NOMO-1 (cell line): ENCODE results near the gene RENBP.
"Not testable (repeated sequence)": the region's sequence is repeated elsewhere in the genome, so short reads cannot be mapped to it uniquely, and the experiment has no call there.

Source experiments
- DNase-seq, 2 experiments: peaks; one replicate each; lab custom pipeline; 2025; ENCODE audit not compliant: unreplicated experiment in 2 of 2; lab: John Stamatoyannopoulos, UW

The RENBP gene

GRCh38 chrX:153944140-153944799 lies at the start of gene RENBP:
Gene RENBP, minus strand, starts transcription at chrX:153944643. Its CDS starts 33 bp downstream, at chrX:153944610.
- DNase-seq: peak in 1 of 2 experiments; percentile 13

GRCh38 chrX:153993978-153994377 lies 49.5 kb upstream of the RENBP start:
- no peak for DNase-seq

- no peak for DNase-seq
These were observed 48.6 kb upstream of the RENBP start for GRCh38 chrX:153993079-153993478.

- peak; percentile 63 to 67 for DNase-seq
These were observed 47.7 kb upstream of the RENBP start for GRCh38 chrX:153992180-153992579.

GRCh38 chrX:153991013-153991580 lies 46.7 kb upstream of the RENBP start:
- DNase-seq: no peak

- DNase-seq: no peak
These were observed 45.7 kb upstream of the RENBP start for GRCh38 chrX:153989973-153990655.

GRCh38 chrX:153988493-153988892 lies 44.0 kb upstream of the RENBP start:
- DNase-seq: no peak

GRCh38 chrX:153984351-153985178 lies 40.1 kb upstream of the RENBP start:
- DNase-seq: peak in 1 of 2 experiments; percentile 11

GRCh38 chrX:153983321-153983801 lies 38.9 kb upstream of the RENBP start:
- peak in 1 of 2 experiments; percentile 49 for DNase-seq

- DNase-seq: peak; percentile 72 to 75
These were observed 37.5 kb upstream of the RENBP start for GRCh38 chrX:153981771-153982533.

GRCh38 chrX:153981231-153981630 lies 36.8 kb upstream of the RENBP start:
- no peak for DNase-seq

GRCh38 chrX:153980394-153980793 lies 36.0 kb upstream of the RENBP start:
- DNase-seq: not testable (repeated sequence)

- DNase-seq: no peak
These were observed 30.4 kb upstream of the RENBP start for GRCh38 chrX:153974726-153975286.

- no peak for DNase-seq
These were observed 29.7 kb upstream of the RENBP start for GRCh38 chrX:153974003-153974725.

- DNase-seq: no peak
These were observed 28.9 kb upstream of the RENBP start for GRCh38 chrX:153973127-153974002.

- peak; percentile 90 to 94 for DNase-seq
These were observed 28.1 kb upstream of the RENBP start, which contains the start of gene TMEM187 for GRCh38 chrX:153972368-153973126. Gene TMEM187, plus strand, starts transcription at chrX:153972754. Its CDS starts 9,309 bp downstream, at chrX:153982063.
